Panc1 (cell line): ENCODE data around the gene RANBP1. TPM values are rescaled to one million over a fixed set of nuclear protein-coding genes. Genes with fewer than 3 reads are reported as not detected.

Experiments used
- ATAC-seq: fragments of 200-7000 bp; cut with Tn5 transposase; 2 replicates; pipeline ENCODE4 v1.9.1; 2020; ENCODE audit warnings: mild to moderate bottlenecking, moderate library complexity
- BruUV-seq: library from RNA; stranded (reverse); fragments of 400-500 nt; replicated peaks from 2 replicates; lab custom pipeline; 2021; lab: Mats Ljungman, UMichigan
- CTCF ChIA-PET: fragments of 300-600 bp; sonication (Branson Sonifier 250); formaldehyde crosslinking; loops from one replicate; lab custom pipeline; 2022; ENCODE audit warnings: antibody characterized with exemption; lab: Charles Lee
- POLR2A ChIA-PET: fragments of 300-600 bp; sonication (Branson Sonifier 250); formaldehyde crosslinking; loops from one replicate; lab custom pipeline; 2022; ENCODE audit warnings: antibody characterized with exemption; lab: Charles Lee
- DNase-seq: peaks from one replicate; pipeline ENCODE4 v3.0.0-alpha.2; 2010; ENCODE audit warnings: low read depth, low spot score
- H3K27ac ChIP-seq: 2 replicates; pipeline ENCODE4 v1.5.1; 2011; ENCODE audit warnings: mild to moderate bottlenecking, low read length, inconsistent platforms
- H3K27me3 ChIP-seq: fragments of 200-500 bp; sonication (Bioruptor generic); 2 replicates; pipeline ENCODE4 v1.6.0; 2014; ENCODE audit warnings: low read length, inconsistent platforms; ENCODE audit not compliant: control insufficient read depth, insufficient read depth
- H3K36me3 ChIP-seq: fragments of 200-500 bp; sonication (Bioruptor generic); 2 replicates; pipeline ENCODE4 v1.5.1; 2014; ENCODE audit warnings: inconsistent platforms, mild to moderate bottlenecking, low read length, moderate library complexity; ENCODE audit not compliant: control insufficient read depth, insufficient read depth
- H3K4me1 ChIP-seq: 2 replicates; pipeline ENCODE4 v1.5.1; 2011; ENCODE audit warnings: inconsistent platforms, mild to moderate bottlenecking, low read length, moderate library complexity; ENCODE audit not compliant: control insufficient read depth, insufficient read depth
- H3K4me3 ChIP-seq, 2 experiments: 2 replicates each; pipeline ENCODE4 v1.5.1; 2011 to 2012; ENCODE audit warnings: low read depth in 2 of 2, low read length in 2 of 2, mild to moderate bottlenecking in 2 of 2, inconsistent platforms in 1 of 2, moderate library complexity in 1 of 2
- H3K9me3 ChIP-seq: fragments of 200-500 bp; sonication (Bioruptor generic); 2 replicates; pipeline ENCODE4 v1.5.1; 2014; ENCODE audit warnings: low read depth, mild to moderate bottlenecking, inconsistent platforms, low read length, moderate library complexity; ENCODE audit not compliant: control insufficient read depth, insufficient read depth
- POLR2AphosphoS5 ChIP-seq: IDR thresholded peaks from 2 replicates; pipeline ENCODE4 v1.6.1; 2012; ENCODE audit warnings: mild to moderate bottlenecking, low read depth, low read length, moderate library complexity
- SIN3A ChIP-seq: IDR thresholded peaks from 2 replicates; pipeline ENCODE4 v1.6.1; 2012; ENCODE audit warnings: low read depth, mild to moderate bottlenecking, low read length, moderate library complexity, borderline replicate concordance; ENCODE audit not compliant: insufficient read depth
- TCF7L2 ChIP-seq: IDR thresholded peaks from 2 replicates; pipeline ENCODE4 v1.6.1; 2011; ENCODE audit warnings: mild to moderate bottlenecking, low read depth, low read length, inconsistent platforms
- in situ Hi-C: cut with HindIII; loops from 2 replicates; pipeline ENCODE4 v1.10.0; 2016; ENCODE audit warnings: low sequenced_read_pairs, low pct_unique_long_range_greater_than_20kb
- intact Hi-C: fragments of 100-400 bp; cut with micrococcal nuclease; formaldehyde crosslinking; loops from one replicate; pipeline ENCODE4 v1.10.0; 2022; ENCODE audit not compliant: unreplicated experiment
- total RNA-seq: library from RNA; stranded (reverse); gene quantifications from one replicate; pipeline ENCODE4 v1.2.1, GENCODE V29; 2021; ENCODE audit not compliant: unreplicated experiment
- TF ChIP-seq, protein P1 (sequence below): fragments of 450-650 bp; IDR thresholded peaks from 2 replicates; pipeline ENCODE4 v1.5.1; 2017; ENCODE audit warnings: mild to moderate bottlenecking
- TF ChIP-seq, protein P2 (sequence below), 2 experiments: IDR thresholded peaks; 2 replicates each; pipeline ENCODE4 v1.6.1; 2011 to 2012; ENCODE audit warnings: low read depth in 2 of 2, control low read depth in 1 of 2, low read length in 1 of 2, mild to moderate bottlenecking in 1 of 2, moderate library complexity in 1 of 2; ENCODE audit not compliant: insufficient read depth in 1 of 2

The RANBP1 gene
- total RNA-seq, 1 experiment from 2014 or later, result 232 TPM

DNA sequence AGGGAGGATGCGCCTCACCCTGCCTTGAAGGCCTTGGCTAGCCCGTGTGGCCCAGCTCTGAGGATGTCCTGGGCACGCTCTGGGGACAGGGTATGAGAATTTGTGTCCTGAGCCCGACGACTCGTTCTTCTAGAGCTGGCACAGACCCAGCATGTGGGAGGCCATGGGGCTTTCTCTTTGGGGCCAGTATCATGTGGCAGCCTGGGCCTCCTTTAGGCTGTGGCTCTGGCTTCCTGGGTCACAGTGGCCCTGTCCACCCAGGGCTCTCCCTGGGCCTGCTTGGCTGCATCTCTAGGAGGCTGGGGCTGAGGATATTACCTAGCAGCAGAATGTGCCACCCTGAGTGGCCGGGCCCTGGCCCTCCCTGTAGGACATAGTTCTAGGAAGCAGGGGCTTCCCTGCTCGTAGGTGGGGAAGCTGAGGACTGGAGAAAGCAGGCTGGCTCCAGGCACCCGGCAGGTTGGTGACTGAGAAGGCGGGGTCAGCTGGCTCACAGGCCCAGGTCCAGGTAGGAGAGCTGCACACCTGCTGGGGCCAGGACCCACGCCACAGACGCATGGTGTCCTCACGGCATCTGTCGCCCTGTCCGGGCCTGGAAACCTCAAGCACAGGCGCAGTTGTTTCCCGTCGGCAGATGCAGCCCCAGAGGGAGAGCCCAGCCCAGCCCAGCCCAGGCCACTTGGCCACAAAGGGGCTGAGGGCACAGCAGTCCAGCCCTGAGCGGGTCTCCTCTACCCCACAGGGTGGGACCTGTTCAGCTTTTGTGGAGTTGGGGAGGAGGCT lies 28.2 kb downstream of the RANBP1 start:
- in situ Hi-C loops, result no loop called here
- Histone ChIP-seq H3K36me3 (no peaks in the 10 kb centered on the region), H3K27ac (no peak overlapping the region), H3K4me3 (no peak overlapping the region), H3K4me1 (no peaks in the 10 kb centered on the region), H3K9me3 (no peaks in the 10 kb centered on the region), H3K27me3 (no peaks in the 10 kb centered on the region)
- intact Hi-C loops, result no loop called here
- no peak for DNase-seq
- no peak for ATAC-seq
- BruUV-seq, result no TSS peak
- no peak for TF ChIP-seq SIN3A
- TF ChIP-seq, protein P1, sequence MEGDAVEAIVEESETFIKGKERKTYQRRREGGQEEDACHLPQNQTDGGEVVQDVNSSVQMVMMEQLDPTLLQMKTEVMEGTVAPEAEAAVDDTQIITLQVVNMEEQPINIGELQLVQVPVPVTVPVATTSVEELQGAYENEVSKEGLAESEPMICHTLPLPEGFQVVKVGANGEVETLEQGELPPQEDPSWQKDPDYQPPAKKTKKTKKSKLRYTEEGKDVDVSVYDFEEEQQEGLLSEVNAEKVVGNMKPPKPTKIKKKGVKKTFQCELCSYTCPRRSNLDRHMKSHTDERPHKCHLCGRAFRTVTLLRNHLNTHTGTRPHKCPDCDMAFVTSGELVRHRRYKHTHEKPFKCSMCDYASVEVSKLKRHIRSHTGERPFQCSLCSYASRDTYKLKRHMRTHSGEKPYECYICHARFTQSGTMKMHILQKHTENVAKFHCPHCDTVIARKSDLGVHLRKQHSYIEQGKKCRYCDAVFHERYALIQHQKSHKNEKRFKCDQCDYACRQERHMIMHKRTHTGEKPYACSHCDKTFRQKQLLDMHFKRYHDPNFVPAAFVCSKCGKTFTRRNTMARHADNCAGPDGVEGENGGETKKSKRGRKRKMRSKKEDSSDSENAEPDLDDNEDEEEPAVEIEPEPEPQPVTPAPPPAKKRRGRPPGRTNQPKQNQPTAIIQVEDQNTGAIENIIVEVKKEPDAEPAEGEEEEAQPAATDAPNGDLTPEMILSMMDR, result no peak
- TF ChIP-seq POLR2AphosphoS5, result no peak
- TF ChIP-seq TCF7L2, result no peak
- TF ChIP-seq, protein P2, sequence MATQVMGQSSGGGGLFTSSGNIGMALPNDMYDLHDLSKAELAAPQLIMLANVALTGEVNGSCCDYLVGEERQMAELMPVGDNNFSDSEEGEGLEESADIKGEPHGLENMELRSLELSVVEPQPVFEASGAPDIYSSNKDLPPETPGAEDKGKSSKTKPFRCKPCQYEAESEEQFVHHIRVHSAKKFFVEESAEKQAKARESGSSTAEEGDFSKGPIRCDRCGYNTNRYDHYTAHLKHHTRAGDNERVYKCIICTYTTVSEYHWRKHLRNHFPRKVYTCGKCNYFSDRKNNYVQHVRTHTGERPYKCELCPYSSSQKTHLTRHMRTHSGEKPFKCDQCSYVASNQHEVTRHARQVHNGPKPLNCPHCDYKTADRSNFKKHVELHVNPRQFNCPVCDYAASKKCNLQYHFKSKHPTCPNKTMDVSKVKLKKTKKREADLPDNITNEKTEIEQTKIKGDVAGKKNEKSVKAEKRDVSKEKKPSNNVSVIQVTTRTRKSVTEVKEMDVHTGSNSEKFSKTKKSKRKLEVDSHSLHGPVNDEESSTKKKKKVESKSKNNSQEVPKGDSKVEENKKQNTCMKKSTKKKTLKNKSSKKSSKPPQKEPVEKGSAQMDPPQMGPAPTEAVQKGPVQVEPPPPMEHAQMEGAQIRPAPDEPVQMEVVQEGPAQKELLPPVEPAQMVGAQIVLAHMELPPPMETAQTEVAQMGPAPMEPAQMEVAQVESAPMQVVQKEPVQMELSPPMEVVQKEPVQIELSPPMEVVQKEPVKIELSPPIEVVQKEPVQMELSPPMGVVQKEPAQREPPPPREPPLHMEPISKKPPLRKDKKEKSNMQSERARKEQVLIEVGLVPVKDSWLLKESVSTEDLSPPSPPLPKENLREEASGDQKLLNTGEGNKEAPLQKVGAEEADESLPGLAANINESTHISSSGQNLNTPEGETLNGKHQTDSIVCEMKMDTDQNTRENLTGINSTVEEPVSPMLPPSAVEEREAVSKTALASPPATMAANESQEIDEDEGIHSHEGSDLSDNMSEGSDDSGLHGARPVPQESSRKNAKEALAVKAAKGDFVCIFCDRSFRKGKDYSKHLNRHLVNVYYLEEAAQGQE (IDR thresholded peaks at IDR 0.05; ENCODE audit: insufficient read depth in 1 of 2, low read depth in 2 of 2, low read length in 1 of 2), result no peak
- ChIA-PET POLR2A (interaction anchor here (0.6 kb wide), 1 partner anchor 174 kb away, joined by 3 read pairs; no protein-coding TSS in a partner anchor), CTCF (no interaction called here)

DNA sequence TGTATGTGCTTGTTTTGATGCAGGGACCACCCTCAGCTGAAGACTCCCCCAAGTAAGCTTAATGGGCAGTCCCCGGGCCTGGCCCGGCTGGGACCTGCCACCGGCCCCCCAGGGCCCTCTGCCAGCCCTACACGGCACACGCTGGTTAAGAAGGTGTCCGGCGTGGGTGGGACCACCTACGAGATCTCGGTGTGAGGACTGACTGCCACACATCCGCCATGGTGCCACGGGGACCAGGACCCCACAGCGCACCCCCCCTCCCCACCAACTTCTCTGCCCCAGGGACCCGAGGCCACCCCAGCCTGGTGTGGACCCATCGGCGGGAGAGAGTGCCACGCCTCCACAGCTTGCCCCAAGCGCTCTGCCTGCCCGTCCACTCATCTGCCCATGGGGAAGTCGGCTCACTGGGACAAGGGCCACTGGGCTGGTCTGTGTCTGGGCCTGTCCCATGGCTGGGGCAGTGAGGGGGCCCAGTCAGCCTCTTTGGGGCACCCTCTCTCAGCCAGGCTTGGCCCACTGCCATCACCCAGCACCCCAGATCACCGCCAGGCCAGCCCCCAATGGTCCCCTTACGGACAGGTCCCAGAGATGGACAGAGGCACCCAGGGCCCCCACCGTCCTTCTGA lies 29.4 kb downstream of the RANBP1 start:
- BruUV-seq, result no TSS peak
- DNase-seq, result no peak

DNA sequence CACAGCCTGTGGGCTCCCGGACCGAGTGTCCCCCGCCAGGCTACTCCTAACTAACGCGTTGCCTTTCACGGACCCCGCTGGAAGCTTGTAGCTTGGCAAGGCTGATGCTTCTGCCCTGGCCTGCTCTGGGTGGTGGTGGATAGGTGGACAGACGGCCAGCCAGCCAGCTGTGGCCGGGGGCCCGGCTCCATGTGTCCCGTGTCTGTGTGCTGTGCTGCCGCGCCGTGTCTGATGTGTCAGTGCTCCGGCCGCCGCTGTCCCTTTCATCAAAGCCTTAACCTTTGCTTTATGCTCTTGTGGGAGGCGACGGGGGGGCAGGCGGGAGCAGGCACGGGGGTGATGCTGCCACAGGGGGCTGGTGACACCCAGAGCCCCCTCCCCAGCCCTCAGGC lies 29.9 kb downstream of the RANBP1 start:
- CTCF ChIA-PET, result no interaction called here
- Histone ChIP-seq H3K36me3 (no peaks in the 10 kb centered on the region), H3K27ac (no peak overlapping the region), H3K4me3 (no peak overlapping the region), H3K27me3 (no peaks in the 10 kb centered on the region), H3K9me3 (no peaks in the 10 kb centered on the region), H3K4me1 (no peaks in the 10 kb centered on the region)
- in situ Hi-C loops (no loop called here), intact Hi-C loops (no loop called here)
- POLR2A ChIA-PET, result no interaction called here
- no TSS peak for BruUV-seq
- TF ChIP-seq TCF7L2 (no peak), SIN3A (no peak), POLR2AphosphoS5 (no peak)
- TF ChIP-seq, protein P2 (IDR thresholded peaks at IDR 0.05; ENCODE audit: insufficient read depth in 1 of 2, low read depth in 2 of 2, low read length in 1 of 2), result no peak
- ATAC-seq, result no peak
- no peak for DNase-seq

More for the DNA sequence above, 29.4 kb downstream of the RANBP1 start:
- in situ Hi-C loops (no loop called here), intact Hi-C loops (no loop called here)
- ChIA-PET CTCF (no interaction called here), POLR2A (no interaction called here)
- H3K27ac ChIP-seq, result no peak overlapping the region
- H3K9me3 ChIP-seq, result no peaks in the 10 kb centered on the region
- H3K4me3 ChIP-seq, result no peak overlapping the region
- ATAC-seq, result no peak
- no peaks in the 10 kb centered on the region for H3K4me1 ChIP-seq
- no peak for TF ChIP-seq TCF7L2
- no peaks in the 10 kb centered on the region for H3K27me3 ChIP-seq
- no peaks in the 10 kb centered on the region for H3K36me3 ChIP-seq
